Prostate gland (tissue), 2 donors: ENCODE measurements around the gene VPS37D.

Experiments used
- CTCF ChIP-seq, 4 experiments: fragments of 200-600 bp in 2 of 4; fragments of 450-650 bp in 2 of 4; sonication (generic) in 2 of 4; IDR thresholded peaks; 1 replicate in 3 of 4; 2 replicates in 1 of 4; pipeline ENCODE4 v1.5.1; 2016 to 2019; ENCODE audit warnings: antibody characterized with exemption in 4 of 4, mild to moderate bottlenecking in 2 of 4, moderate library complexity in 2 of 4
- POLR2A ChIP-seq: fragments of 450-650 bp; IDR thresholded peaks from one replicate; pipeline ENCODE4 v1.6.1; 2016; ENCODE audit warnings: antibody characterized with exemption, mild to moderate bottlenecking
- POLR2AphosphoS5 ChIP-seq: sonication (generic); formaldehyde crosslinking; IDR thresholded peaks from one replicate; pipeline ENCODE4 v1.6.1; 2017; ENCODE audit warnings: antibody characterized with exemption

- TF ChIP-seq POLR2A: no peak
- TF ChIP-seq CTCF (IDR thresholded peaks at IDR 0.05): no peak
- TF ChIP-seq POLR2AphosphoS5: no peak
Observed at GRCh38 chr7:73698410-73698809, 30.8 kb downstream of the VPS37D start.
